Fibroblast of mammary gland (primary cell): Measurements from ENCODE around the gene PCYT2.

Experiments used
- DNase-seq: peaks from one replicate; pipeline ENCODE4 v3.0.0-alpha.2; 2010; ENCODE audit warnings: low read depth
- H3K4me3 ChIP-seq: 2 replicates; pipeline ENCODE4 v1.5.1; 2011; ENCODE audit warnings: low read depth, mild to moderate bottlenecking, low read length, moderate library complexity; ENCODE audit not compliant: control insufficient read depth
- CTCF ChIP-seq: conservative IDR thresholded peaks from 2 replicates; pipeline ENCODE4 v1.5.1; 2011; ENCODE audit warnings: low read depth, low read length, inconsistent platforms; ENCODE audit not compliant: control insufficient read depth, insufficient read depth

The PCYT2 gene

DNA sequence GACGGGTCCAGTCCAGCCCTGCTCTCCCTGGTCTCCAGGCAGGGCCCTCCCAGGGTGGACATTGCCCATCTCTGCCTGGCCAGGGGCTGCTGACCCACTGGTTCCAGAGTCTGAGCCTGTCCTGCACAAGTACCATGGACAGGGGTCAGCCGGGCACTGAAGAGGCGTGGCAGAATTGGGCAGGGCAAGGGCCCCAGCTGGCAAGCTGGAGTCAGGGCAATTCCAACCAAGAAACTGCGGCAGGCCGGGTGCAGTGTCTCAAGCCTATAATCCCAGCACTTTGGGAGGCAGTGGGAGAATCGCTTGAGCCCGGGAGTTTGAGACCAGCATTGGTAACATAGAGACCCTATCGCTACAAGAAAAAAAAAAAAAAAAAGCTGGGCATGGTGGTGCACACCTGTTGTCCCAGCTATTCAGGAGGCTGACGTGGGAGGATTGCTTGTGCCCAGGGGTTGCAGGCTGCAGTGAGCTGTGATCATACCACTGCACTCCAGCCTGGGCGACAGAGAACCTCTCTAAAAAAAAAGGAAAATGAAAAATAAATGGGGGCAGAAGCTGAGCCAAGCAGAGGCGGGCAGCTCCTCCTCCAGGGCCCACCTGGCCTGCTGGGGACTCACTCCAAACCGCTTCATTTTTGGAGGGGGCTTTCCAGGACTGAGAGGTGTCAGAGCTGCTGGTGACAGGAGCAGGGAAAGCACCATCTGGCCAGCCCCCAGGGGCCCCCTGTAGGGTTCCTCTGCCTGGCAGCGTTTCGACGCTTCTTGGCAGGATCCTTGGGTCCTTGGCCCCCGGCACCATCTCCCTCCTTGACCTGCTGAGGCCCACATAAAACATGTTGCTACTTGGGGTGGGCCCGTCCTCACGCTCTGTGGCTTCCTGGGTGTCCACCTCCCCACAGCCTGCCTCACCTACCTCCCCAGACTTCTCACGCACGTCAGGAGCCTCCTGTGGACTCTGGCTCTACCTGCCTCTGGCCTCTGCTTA lies 19.2 kb upstream of the PCYT2 start:
- no peak overlapping the region for H3K4me3 ChIP-seq
- no peak for DNase-seq

GRCh38 chr17:81929253-81930141 lies 18.3 kb upstream of the PCYT2 start:
- no peak for TF ChIP-seq CTCF
- no peak for DNase-seq
- no peak overlapping the region for H3K4me3 ChIP-seq

More for the DNA sequence above, 19.2 kb upstream of the PCYT2 start:
- TF ChIP-seq CTCF, result no peak

- peak overlapping the region; percentile 52 for H3K4me3 ChIP-seq
- DNase-seq, result no peak
- no peak for TF ChIP-seq CTCF
Measured at GRCh38 chr17:81928544-81929252, 17.5 kb upstream of the PCYT2 start.

DNA sequence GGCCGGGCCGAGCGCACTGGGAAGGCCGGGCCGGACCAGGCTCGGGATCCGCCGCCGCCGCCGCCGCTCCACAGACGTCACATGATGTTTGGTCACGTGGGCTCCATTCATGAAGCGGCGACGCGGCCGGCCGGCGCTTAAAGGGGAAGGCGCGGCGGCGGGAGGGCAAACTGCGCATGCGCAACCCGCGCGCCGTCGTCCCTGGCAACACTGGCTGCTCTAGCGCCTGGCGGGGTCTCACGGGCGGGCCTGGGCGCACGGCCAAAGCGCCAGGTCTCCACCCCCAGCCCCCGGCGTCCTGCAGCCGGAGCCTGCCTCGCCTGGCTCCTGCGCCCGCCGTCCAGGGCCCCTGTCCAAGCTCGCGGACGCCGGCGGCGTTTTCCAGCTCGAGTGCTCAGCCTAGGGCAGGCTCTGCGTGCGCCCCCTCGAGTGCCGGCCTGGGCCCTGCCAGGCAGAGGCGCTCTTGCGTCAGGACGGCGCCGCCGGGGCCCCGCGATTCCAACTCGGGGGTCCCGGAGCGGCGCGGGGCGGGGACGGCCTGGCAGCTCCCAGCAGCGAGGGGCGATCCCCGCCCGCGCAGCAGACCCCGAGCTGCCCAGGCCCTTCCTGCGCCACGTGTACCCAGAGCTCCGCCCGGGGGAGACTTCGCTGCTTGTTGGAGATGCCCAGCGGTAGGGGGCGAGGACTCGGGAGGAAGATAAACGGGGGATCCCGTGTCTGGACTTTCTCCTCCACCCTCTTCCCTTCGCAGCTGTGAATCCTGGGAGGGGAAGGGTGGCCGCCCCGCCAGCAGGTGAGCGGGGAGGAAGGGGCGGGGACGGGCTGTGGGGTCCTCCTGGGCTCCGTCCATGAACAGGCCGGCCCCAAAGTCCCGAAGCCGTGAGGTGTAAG lies 16.7 kb upstream of the PCYT2 start, which contains the start of gene MAFG:
Gene MAFG (minus strand): TSS at position 83 of the 891 bp plus-strand sequence. CDS start 4,550 bp downstream, outside the sequence.
- peak; percentile 2 for TF ChIP-seq CTCF
- peak; percentile 88 for DNase-seq
- peak within 1 kb of the TSS; percentile 71 for H3K4me3 ChIP-seq

GRCh38 chr17:81927152-81927652 lies 16.0 kb upstream of the PCYT2 start:
- no peak for DNase-seq
- TF ChIP-seq CTCF, result no peak

More at GRCh38 chr17:81927152-81927652, 16.0 kb upstream of the PCYT2 start:
- peak overlapping the region; percentile 71 for H3K4me3 ChIP-seq
